ENCODE data around the gene RBMS1. TPM values are rescaled to one million over a fixed set of nuclear protein-coding genes. Genes with fewer than 3 reads are reported as not detected.
A peak's percentile ranks its signal among the peaks of the same experiment; 100 is the strongest.

The RBMS1 gene
- total and polyA plus RNA-seq, 2 of the 13 experiments (the other 11 are each of a cell fraction or from before 2014, with no cell fraction given), result 55.5 to 110 TPM

DNA sequence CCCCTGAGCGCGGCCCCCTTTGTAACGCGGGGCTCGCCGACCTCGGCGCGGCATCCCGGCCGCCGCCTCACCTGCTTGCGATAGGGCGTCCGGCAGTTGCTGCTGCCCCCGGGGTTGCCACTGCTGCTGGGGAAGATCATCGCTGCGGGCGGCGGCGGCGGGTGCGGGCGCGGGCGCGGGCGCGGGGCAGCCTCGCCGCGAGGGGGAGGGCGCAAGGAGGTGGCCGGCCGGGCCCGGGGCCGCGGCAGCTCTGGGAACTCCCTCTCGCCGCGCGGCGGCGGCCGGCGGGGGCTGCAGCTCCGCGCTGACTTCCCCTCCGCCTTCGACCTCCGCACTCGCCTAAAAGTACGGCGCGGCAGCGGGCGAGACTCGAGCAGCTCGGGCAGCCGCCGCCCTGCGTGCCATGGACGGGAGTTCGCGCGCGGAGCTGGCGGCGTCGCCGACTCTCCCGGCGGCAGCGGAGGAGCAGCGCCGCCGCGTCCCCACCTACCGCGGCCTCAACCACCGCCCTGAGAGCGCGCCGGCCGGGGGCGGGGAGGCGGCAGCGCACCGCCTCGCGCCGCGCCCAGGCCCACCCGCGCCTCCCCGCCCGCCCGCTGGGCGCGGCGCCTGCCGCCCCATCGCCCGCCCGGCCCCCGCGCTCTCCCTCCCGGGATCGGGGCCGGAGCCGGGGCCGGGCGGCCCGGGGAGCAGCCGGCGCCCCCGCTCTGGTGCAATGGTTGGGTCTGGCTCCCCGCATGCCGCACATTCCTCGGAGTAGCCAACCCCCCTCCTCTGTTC is 86.0 kb downstream of the RBMS1 start (continued):
- TF ChIP-seq, protein P1, sequence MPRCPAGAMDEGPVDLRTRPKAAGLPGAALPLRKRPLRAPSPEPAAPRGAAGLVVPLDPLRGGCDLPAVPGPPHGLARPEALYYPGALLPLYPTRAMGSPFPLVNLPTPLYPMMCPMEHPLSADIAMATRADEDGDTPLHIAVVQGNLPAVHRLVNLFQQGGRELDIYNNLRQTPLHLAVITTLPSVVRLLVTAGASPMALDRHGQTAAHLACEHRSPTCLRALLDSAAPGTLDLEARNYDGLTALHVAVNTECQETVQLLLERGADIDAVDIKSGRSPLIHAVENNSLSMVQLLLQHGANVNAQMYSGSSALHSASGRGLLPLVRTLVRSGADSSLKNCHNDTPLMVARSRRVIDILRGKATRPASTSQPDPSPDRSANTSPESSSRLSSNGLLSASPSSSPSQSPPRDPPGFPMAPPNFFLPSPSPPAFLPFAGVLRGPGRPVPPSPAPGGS (CRISPR knock-in tag; IDR thresholded peaks at IDR 0.05), result no peak
- TF ChIP-seq ZNF546 (CRISPR knock-in tag; conservative IDR thresholded peaks at IDR 0.05) (no peak), ZNF572 (CRISPR knock-in tag; IDR thresholded peaks at IDR 0.05) (no peak), HMGA1 (CRISPR knock-in tag; conservative IDR thresholded peaks at IDR 0.05) (no peak), RBAK (CRISPR knock-in tag; IDR thresholded peaks at IDR 0.05) (no peak), YEATS4 (CRISPR knock-in tag; IDR thresholded peaks at IDR 0.05; ENCODE audit: borderline replicate concordance) (no peak), ZSCAN12 (CRISPR knock-in tag; IDR thresholded peaks at IDR 0.05) (no peak), NFYC (CRISPR knock-in tag; IDR thresholded peaks at IDR 0.05) (no peak), ZNF703 (CRISPR knock-in tag; IDR thresholded peaks at IDR 0.05; ENCODE audit: borderline replicate concordance) (no peak), EED (CRISPR knock-in tag; IDR thresholded peaks at IDR 0.05) (no peak), ZSCAN20 (CRISPR knock-in tag; IDR thresholded peaks at IDR 0.05; ENCODE audit: borderline replicate concordance) (0 out of 2 replicates have a peak, but pooled peaks have one; percentile 58), KDM6A (CRISPR knock-in tag; IDR thresholded peaks at IDR 0.05; ENCODE audit: low read depth) (no peak), MIXL1 (CRISPR knock-in tag; IDR thresholded peaks at IDR 0.05) (no peak)
- TF ChIP-seq, protein P2, sequence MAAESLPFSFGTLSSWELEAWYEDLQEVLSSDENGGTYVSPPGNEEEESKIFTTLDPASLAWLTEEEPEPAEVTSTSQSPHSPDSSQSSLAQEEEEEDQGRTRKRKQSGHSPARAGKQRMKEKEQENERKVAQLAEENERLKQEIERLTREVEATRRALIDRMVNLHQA (CRISPR knock-in tag; IDR thresholded peaks at IDR 0.05), result no peak
- TF ChIP-seq, protein P3, sequence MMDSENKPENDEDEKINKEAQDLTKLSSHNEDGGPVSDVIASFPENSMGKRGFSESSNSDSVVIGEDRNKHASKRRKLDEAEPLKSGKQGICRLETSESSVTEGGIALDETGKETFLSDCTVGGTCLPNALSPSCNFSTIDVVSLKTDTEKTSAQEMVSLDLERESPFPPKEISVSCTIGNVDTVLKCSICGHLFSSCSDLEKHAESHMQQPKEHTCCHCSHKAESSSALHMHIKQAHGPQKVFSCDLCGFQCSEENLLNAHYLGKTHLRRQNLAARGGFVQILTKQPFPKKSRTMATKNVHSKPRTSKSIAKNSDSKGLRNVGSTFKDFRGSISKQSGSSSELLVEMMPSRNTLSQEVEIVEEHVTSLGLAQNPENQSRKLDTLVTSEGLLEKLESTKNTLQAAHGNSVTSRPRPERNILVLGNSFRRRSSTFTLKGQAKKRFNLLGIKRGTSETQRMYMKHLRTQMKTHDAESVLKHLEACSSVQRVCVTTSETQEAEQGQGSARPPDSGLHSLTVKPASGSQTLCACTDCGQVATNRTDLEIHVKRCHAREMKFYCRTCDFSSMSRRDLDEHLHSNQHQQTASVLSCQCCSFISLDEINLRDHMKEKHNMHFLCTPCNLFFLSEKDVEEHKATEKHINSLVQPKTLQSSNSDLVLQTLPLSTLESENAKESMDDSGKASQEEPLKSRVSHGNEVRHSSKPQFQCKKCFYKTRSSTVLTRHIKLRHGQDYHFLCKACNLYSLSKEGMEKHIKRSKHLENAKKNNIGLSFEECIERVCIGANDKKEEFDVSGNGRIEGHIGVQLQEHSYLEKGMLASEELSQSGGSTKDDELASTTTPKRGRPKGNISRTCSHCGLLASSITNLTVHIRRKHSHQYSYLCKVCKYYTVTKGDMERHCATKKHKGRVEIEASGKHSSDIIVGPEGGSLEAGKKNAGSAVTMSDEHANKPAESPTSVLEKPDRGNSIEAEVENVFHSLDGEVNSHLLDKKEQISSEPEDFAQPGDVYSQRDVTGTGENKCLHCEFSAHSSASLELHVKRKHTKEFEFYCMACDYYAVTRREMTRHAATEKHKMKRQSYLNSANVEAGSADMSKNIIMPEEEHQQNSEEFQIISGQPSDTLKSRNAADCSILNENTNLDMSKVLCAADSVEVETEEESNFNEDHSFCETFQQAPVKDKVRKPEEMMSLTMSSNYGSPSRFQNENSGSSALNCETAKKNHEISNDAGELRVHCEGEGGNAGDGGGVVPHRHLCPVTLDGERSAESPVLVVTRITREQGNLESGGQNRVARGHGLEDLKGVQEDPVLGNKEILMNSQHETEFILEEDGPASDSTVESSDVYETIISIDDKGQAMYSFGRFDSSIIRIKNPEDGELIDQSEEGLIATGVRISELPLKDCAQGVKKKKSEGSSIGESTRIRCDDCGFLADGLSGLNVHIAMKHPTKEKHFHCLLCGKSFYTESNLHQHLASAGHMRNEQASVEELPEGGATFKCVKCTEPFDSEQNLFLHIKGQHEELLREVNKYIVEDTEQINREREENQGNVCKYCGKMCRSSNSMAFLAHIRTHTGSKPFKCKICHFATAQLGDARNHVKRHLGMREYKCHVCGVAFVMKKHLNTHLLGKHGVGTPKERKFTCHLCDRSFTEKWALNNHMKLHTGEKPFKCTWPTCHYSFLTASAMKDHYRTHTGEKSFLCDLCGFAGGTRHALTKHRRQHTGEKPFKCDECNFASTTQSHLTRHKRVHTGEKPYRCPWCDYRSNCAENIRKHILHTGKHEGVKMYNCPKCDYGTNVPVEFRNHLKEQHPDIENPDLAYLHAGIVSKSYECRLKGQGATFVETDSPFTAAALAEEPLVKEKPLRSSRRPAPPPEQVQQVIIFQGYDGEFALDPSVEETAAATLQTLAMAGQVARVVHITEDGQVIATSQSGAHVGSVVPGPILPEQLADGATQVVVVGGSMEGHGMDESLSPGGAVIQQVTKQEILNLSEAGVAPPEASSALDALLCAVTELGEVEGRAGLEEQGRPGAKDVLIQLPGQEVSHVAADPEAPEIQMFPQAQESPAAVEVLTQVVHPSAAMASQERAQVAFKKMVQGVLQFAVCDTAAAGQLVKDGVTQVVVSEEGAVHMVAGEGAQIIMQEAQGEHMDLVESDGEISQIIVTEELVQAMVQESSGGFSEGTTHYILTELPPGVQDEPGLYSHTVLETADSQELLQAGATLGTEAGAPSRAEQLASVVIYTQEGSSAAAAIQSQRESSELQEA (CRISPR knock-in tag; IDR thresholded peaks at IDR 0.05; ENCODE audit: not compliant biosample characterization), result no peak

Measured in HepG2 (cell line).